A549 (cell line): ENCODE data around the gene NPHS1. TPM values are rescaled to one million over a fixed set of nuclear protein-coding genes. Genes with fewer than 3 reads are reported as not detected.

Experiments used
- polyA plus RNA-seq, 4 experiments: library from polyadenylated mRNA; depleted of rRNA in 3 of 4; stranded (reverse); fragments of >200 nt; fragmentation: RNase III in 1 of 4; extraction: RNeasy Plus Mini Kit Qiagen cat#74134 plus additional on column Dnase treatment in 1 of 4; gene quantifications; 2 replicates in 3 of 4; 3 replicates in 1 of 4; pipeline ENCODE4 v1.2.3, GENCODE V29; 2011 to 2017
- small RNA-seq, 6 experiments: library from RNA; depleted of rRNA; stranded (forward); fragments of <200 nt; gene quantifications; one replicate each; pipeline ENCODE3, GENCODE V24; 2012

The NPHS1 gene
- polyA plus RNA-seq, 2 of the 4 experiments (the other 2 are of a cell fraction), result 0.27 TPM

Small RNA genes lying within 50 kb of the gene (small RNA-seq; reads per million reads assigned to genes)
- 0 reads per million in 6 experiments for gene RN7SL402P

Other genes starting within 250 kb of the NPHS1 start
- 7.2 and 7.3 TPM in 2 replicates for gene HAUS5, start 239.8 kb downstream of the NPHS1 start, polyA plus RNA-seq (2011; rRNA removed)
- gene HAUS5, start 239.8 kb downstream of the NPHS1 start, polyA plus RNA-seq (2017; fragmentation: RNase III; extraction: RNeasy Plus Mini Kit Qiagen cat#74134 plus additional on column Dnase treatment), result 16.0 to 17.6 TPM (median 16.1 TPM) in 3 replicates
- gene RBM42, start 223.5 kb downstream of the NPHS1 start, polyA plus RNA-seq (2011; rRNA removed), result 62.1 and 80.4 TPM in 2 replicates
- gene RBM42, start 223.5 kb downstream of the NPHS1 start, polyA plus RNA-seq (2017; fragmentation: RNase III; extraction: RNeasy Plus Mini Kit Qiagen cat#74134 plus additional on column Dnase treatment), result 124 to 131 TPM (median 128 TPM) in 3 replicates
- 0.15 and 0.36 TPM in 2 replicates for gene ETV2, start 210.8 kb downstream of the NPHS1 start, polyA plus RNA-seq (2011; rRNA removed)
- gene ETV2, start 210.8 kb downstream of the NPHS1 start, polyA plus RNA-seq (2017; fragmentation: RNase III; extraction: RNeasy Plus Mini Kit Qiagen cat#74134 plus additional on column Dnase treatment), result 1.1 to 1.3 TPM (median 1.1 TPM) in 3 replicates
- gene COX6B1, start 204.2 kb downstream of the NPHS1 start, polyA plus RNA-seq (2011; rRNA removed), result 749 and 1,115 TPM in 2 replicates
- gene COX6B1, start 204.2 kb downstream of the NPHS1 start, polyA plus RNA-seq (2017; fragmentation: RNase III; extraction: RNeasy Plus Mini Kit Qiagen cat#74134 plus additional on column Dnase treatment), result 1,179 to 1,276 TPM (median 1,260 TPM) in 3 replicates
- 0.78 and 1.4 TPM in 2 replicates for gene UPK1A, start 186.0 kb downstream of the NPHS1 start, polyA plus RNA-seq (2011; rRNA removed)
- gene UPK1A, start 186.0 kb downstream of the NPHS1 start, polyA plus RNA-seq (2017; fragmentation: RNase III; extraction: RNeasy Plus Mini Kit Qiagen cat#74134 plus additional on column Dnase treatment), result 0.37 to 0.44 TPM (median 0.39 TPM) in 3 replicates
- not detected in 2 replicates for gene ZBTB32, start 147.9 kb downstream of the NPHS1 start, polyA plus RNA-seq (2011; rRNA removed)
- not detected in 3 replicates for gene ZBTB32, start 147.9 kb downstream of the NPHS1 start, polyA plus RNA-seq (2017; fragmentation: RNase III; extraction: RNeasy Plus Mini Kit Qiagen cat#74134 plus additional on column Dnase treatment)
- gene KMT2B, start 134.5 kb downstream of the NPHS1 start, polyA plus RNA-seq (2011; rRNA removed), result 17.8 and 25.1 TPM in 2 replicates
- gene KMT2B, start 134.5 kb downstream of the NPHS1 start, polyA plus RNA-seq (2017; fragmentation: RNase III; extraction: RNeasy Plus Mini Kit Qiagen cat#74134 plus additional on column Dnase treatment), result 39.4 to 40.8 TPM (median 39.9 TPM) in 3 replicates
- 5.7 and 6.4 TPM in 2 replicates for gene IGFLR1, start 110.1 kb downstream of the NPHS1 start, polyA plus RNA-seq (2011; rRNA removed)
- gene IGFLR1, start 110.1 kb downstream of the NPHS1 start, polyA plus RNA-seq (2017; fragmentation: RNase III; extraction: RNeasy Plus Mini Kit Qiagen cat#74134 plus additional on column Dnase treatment), result 13.4 to 15.9 TPM (median 14.4 TPM) in 3 replicates
- 29.6 and 41.1 TPM in 2 replicates for gene U2AF1L4, start 107.1 kb downstream of the NPHS1 start, polyA plus RNA-seq (2011; rRNA removed)
- gene U2AF1L4, start 107.1 kb downstream of the NPHS1 start, polyA plus RNA-seq (2017; fragmentation: RNase III; extraction: RNeasy Plus Mini Kit Qiagen cat#74134 plus additional on column Dnase treatment), result 39.0 to 45.6 TPM (median 42.8 TPM) in 3 replicates
- gene PSENEN, start 106.9 kb downstream of the NPHS1 start, polyA plus RNA-seq (2011; rRNA removed), result 111 and 133 TPM in 2 replicates
- 191 to 203 TPM (median 197 TPM) in 3 replicates for gene PSENEN, start 106.9 kb downstream of the NPHS1 start, polyA plus RNA-seq (2017; fragmentation: RNase III; extraction: RNeasy Plus Mini Kit Qiagen cat#74134 plus additional on column Dnase treatment)
- gene LIN37, start 103.9 kb downstream of the NPHS1 start, polyA plus RNA-seq (2011; rRNA removed), result 8.1 and 11.5 TPM in 2 replicates
- 20.4 to 23.1 TPM (median 22.0 TPM) in 3 replicates for gene LIN37, start 103.9 kb downstream of the NPHS1 start, polyA plus RNA-seq (2017; fragmentation: RNase III; extraction: RNeasy Plus Mini Kit Qiagen cat#74134 plus additional on column Dnase treatment)
- gene HSPB6, start 95.5 kb downstream of the NPHS1 start, polyA plus RNA-seq (2011; rRNA removed), result 0.12 and 0.16 TPM in 2 replicates
- 0.11 to 0.28 TPM (median 0.26 TPM) in 3 replicates for gene HSPB6, start 95.5 kb downstream of the NPHS1 start, polyA plus RNA-seq (2017; fragmentation: RNase III; extraction: RNeasy Plus Mini Kit Qiagen cat#74134 plus additional on column Dnase treatment)
- gene PROSER3, start 94.3 kb downstream of the NPHS1 start, polyA plus RNA-seq (2011; rRNA removed), result 19.5 and 30.8 TPM in 2 replicates
- gene PROSER3, start 94.3 kb downstream of the NPHS1 start, polyA plus RNA-seq (2017; fragmentation: RNase III; extraction: RNeasy Plus Mini Kit Qiagen cat#74134 plus additional on column Dnase treatment), result 24.4 to 27.6 TPM (median 25.3 TPM) in 3 replicates
- 0.84 and 2.1 TPM in 2 replicates for gene ARHGAP33, start 76.9 kb downstream of the NPHS1 start, polyA plus RNA-seq (2011; rRNA removed)
- gene ARHGAP33, start 76.9 kb downstream of the NPHS1 start, polyA plus RNA-seq (2017; fragmentation: RNase III; extraction: RNeasy Plus Mini Kit Qiagen cat#74134 plus additional on column Dnase treatment), result 4.6 to 7.7 TPM (median 6.1 TPM) in 3 replicates
- gene PRODH2, start 39.7 kb downstream of the NPHS1 start, polyA plus RNA-seq (2011; rRNA removed), result 0.86 and 0.92 TPM in 2 replicates
- 0.55 to 1.0 TPM (median 0.73 TPM) in 3 replicates for gene PRODH2, start 39.7 kb downstream of the NPHS1 start, polyA plus RNA-seq (2017; fragmentation: RNase III; extraction: RNeasy Plus Mini Kit Qiagen cat#74134 plus additional on column Dnase treatment)
- 0.26 and 0.34 TPM in 2 replicates for gene KIRREL2, start 4.4 kb upstream of the NPHS1 start, polyA plus RNA-seq (2011; rRNA removed)
- gene KIRREL2, start 4.4 kb upstream of the NPHS1 start, polyA plus RNA-seq (2017; fragmentation: RNase III; extraction: RNeasy Plus Mini Kit Qiagen cat#74134 plus additional on column Dnase treatment), result 0.21 to 0.75 TPM (median 0.54 TPM) in 3 replicates
- 55.3 and 60.4 TPM in 2 replicates for gene APLP1, start 16.1 kb upstream of the NPHS1 start, polyA plus RNA-seq (2011; rRNA removed)
- gene APLP1, start 16.1 kb upstream of the NPHS1 start, polyA plus RNA-seq (2017; fragmentation: RNase III; extraction: RNeasy Plus Mini Kit Qiagen cat#74134 plus additional on column Dnase treatment), result 52.1 to 54.8 TPM (median 54.7 TPM) in 3 replicates
- gene NFKBID, start 48.0 kb upstream of the NPHS1 start, polyA plus RNA-seq (2011; rRNA removed), result 4.0 and 4.1 TPM in 2 replicates
- 8.5 to 14.8 TPM (median 9.6 TPM) in 3 replicates for gene NFKBID, start 48.0 kb upstream of the NPHS1 start, polyA plus RNA-seq (2017; fragmentation: RNase III; extraction: RNeasy Plus Mini Kit Qiagen cat#74134 plus additional on column Dnase treatment)
- gene HCST, start 50.0 kb upstream of the NPHS1 start, polyA plus RNA-seq (2011; rRNA removed), result 0.19 TPM in 1 of 2 replicates, not detected in the other
- gene HCST, start 50.0 kb upstream of the NPHS1 start, polyA plus RNA-seq (2017; fragmentation: RNase III; extraction: RNeasy Plus Mini Kit Qiagen cat#74134 plus additional on column Dnase treatment), result 0.49 to 0.69 TPM in 2 of 3 replicates, not detected in the other
- gene TYROBP, start 55.8 kb upstream of the NPHS1 start, polyA plus RNA-seq (2011; rRNA removed), result not detected in 2 replicates
- 0.21 TPM in 1 of 3 replicates, not detected in the others for gene TYROBP, start 55.8 kb upstream of the NPHS1 start, polyA plus RNA-seq (2017; fragmentation: RNase III; extraction: RNeasy Plus Mini Kit Qiagen cat#74134 plus additional on column Dnase treatment)
- gene LRFN3, start 83.9 kb upstream of the NPHS1 start, polyA plus RNA-seq (2011; rRNA removed), result 2.4 and 3.1 TPM in 2 replicates
- 12.8 to 17.1 TPM (median 16.6 TPM) in 3 replicates for gene LRFN3, start 83.9 kb upstream of the NPHS1 start, polyA plus RNA-seq (2017; fragmentation: RNase III; extraction: RNeasy Plus Mini Kit Qiagen cat#74134 plus additional on column Dnase treatment)
- 22.8 and 25.3 TPM in 2 replicates for gene SDHAF1, start 142.7 kb upstream of the NPHS1 start, polyA plus RNA-seq (2011; rRNA removed)
- gene SDHAF1, start 142.7 kb upstream of the NPHS1 start, polyA plus RNA-seq (2017; fragmentation: RNase III; extraction: RNeasy Plus Mini Kit Qiagen cat#74134 plus additional on column Dnase treatment), result 22.6 to 27.1 TPM (median 23.2 TPM) in 3 replicates
- 0.56 and 0.60 TPM in 2 replicates for gene SYNE4, start 156.3 kb upstream of the NPHS1 start, polyA plus RNA-seq (2011; rRNA removed)
- 0.37 to 0.49 TPM (median 0.44 TPM) in 3 replicates for gene SYNE4, start 156.3 kb upstream of the NPHS1 start, polyA plus RNA-seq (2017; fragmentation: RNase III; extraction: RNeasy Plus Mini Kit Qiagen cat#74134 plus additional on column Dnase treatment)
- 27.5 and 34.2 TPM in 2 replicates for gene ALKBH6, start 161.7 kb upstream of the NPHS1 start, polyA plus RNA-seq (2011; rRNA removed)
- gene ALKBH6, start 161.7 kb upstream of the NPHS1 start, polyA plus RNA-seq (2017; fragmentation: RNase III; extraction: RNeasy Plus Mini Kit Qiagen cat#74134 plus additional on column Dnase treatment), result 40.4 to 47.1 TPM (median 46.4 TPM) in 3 replicates
- gene CLIP3, start 180.4 kb upstream of the NPHS1 start, polyA plus RNA-seq (2011; rRNA removed), result 1.1 and 1.4 TPM in 2 replicates
- 1.3 to 1.9 TPM (median 1.5 TPM) in 3 replicates for gene CLIP3, start 180.4 kb upstream of the NPHS1 start, polyA plus RNA-seq (2017; fragmentation: RNase III; extraction: RNeasy Plus Mini Kit Qiagen cat#74134 plus additional on column Dnase treatment)
- 3.1 and 3.2 TPM in 2 replicates for gene THAP8, start 201.8 kb upstream of the NPHS1 start, polyA plus RNA-seq (2011; rRNA removed)
- gene THAP8, start 201.8 kb upstream of the NPHS1 start, polyA plus RNA-seq (2017; fragmentation: RNase III; extraction: RNeasy Plus Mini Kit Qiagen cat#74134 plus additional on column Dnase treatment), result 7.0 to 7.5 TPM (median 7.5 TPM) in 3 replicates
- gene WDR62, start 202.4 kb upstream of the NPHS1 start, polyA plus RNA-seq (2011; rRNA removed), result 15.5 and 16.0 TPM in 2 replicates
- gene WDR62, start 202.4 kb upstream of the NPHS1 start, polyA plus RNA-seq (2017; fragmentation: RNase III; extraction: RNeasy Plus Mini Kit Qiagen cat#74134 plus additional on column Dnase treatment), result 30.9 to 34.1 TPM (median 32.9 TPM) in 3 replicates